OCI-LY1 (cell line): ENCODE measurements around the gene MED13L.

ENCODE experiments used
- EZH2 ChIP-seq: fragments of 200-600 bp; sonication (generic), shearing (Covaris generic); IDR thresholded peaks from 2 replicates; pipeline ENCODE4 v1.8.0; 2017; ENCODE audit warnings: borderline replicate concordance, mixed run types, mild to moderate bottlenecking, antibody characterized with exemption, low read length, moderate library complexity, mixed read lengths
- TF ChIP-seq, protein P1 (sequence below): fragments of 200-600 bp; sonication (generic), shearing (Covaris generic); IDR thresholded peaks from 2 replicates; pipeline ENCODE4 v1.5.1; 2017; ENCODE audit warnings: mild to moderate bottlenecking, antibody characterized with exemption, low read length, moderate library complexity, mixed read lengths

DNA sequence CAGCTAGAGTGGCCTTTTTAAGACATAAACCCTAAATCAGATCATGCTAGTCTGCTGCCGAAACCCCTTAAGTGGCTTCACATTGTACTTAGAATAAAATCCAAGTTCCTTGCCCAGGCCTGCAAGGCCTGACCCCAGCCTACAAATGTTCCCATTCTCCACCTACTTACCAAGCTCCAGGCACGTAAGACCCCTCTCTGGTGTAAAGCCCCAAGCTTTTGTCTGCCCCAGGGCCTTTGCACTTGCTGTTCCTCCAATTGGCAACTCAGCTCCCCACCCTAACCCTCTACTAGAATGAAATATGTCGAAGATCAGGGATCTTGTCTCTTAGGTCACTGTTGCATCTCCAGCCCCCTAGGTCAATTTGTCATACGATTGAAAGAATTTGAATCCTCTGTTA lies 27.1 kb upstream of the MED13L start:
- TF ChIP-seq, protein P1, sequence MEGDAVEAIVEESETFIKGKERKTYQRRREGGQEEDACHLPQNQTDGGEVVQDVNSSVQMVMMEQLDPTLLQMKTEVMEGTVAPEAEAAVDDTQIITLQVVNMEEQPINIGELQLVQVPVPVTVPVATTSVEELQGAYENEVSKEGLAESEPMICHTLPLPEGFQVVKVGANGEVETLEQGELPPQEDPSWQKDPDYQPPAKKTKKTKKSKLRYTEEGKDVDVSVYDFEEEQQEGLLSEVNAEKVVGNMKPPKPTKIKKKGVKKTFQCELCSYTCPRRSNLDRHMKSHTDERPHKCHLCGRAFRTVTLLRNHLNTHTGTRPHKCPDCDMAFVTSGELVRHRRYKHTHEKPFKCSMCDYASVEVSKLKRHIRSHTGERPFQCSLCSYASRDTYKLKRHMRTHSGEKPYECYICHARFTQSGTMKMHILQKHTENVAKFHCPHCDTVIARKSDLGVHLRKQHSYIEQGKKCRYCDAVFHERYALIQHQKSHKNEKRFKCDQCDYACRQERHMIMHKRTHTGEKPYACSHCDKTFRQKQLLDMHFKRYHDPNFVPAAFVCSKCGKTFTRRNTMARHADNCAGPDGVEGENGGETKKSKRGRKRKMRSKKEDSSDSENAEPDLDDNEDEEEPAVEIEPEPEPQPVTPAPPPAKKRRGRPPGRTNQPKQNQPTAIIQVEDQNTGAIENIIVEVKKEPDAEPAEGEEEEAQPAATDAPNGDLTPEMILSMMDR, result no peak
- TF ChIP-seq EZH2, result no peak
